ENCODE measurements around the gene NOS1.
A peak's percentile ranks its signal among the peaks of the same experiment; 100 is the strongest.
"Not testable (repeated sequence)": the region's sequence is repeated elsewhere in the genome, so short reads cannot be mapped to it uniquely, and the experiment has no call there.

Gene NOS1

DNA sequence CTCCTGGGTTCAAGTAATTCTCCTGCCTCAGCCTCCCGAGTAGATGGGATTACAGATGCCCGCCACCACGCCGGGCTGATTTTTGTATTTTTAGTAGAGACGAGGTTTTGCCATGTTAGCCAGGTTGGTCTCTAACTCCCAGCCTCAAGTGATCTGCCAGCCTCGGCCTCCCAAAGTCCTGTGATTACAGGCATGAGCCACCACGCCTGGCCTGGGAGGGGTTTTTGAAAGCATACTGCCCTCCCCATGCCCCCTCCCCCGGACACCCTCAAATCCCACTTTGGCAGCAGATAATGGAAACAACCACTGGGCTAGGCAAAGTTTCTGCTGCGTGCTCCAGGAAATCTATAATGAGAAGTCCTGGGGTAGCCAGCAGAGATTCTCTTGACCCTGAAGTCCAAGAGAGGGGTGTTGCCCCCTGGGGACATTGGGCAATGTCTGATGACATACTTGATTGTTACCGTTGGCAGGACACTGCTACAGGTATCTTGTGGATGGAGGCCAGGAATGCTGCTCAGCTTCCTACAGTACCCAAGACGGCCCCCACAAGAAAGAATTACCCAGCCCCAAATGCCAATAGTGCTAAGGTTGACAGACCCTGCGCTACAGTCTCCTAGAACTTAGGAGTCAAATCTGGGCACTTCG lies 152.5 kb downstream of the NOS1 start:
- DNase-seq (ENCODE audit: low spot score): no peak

DNA sequence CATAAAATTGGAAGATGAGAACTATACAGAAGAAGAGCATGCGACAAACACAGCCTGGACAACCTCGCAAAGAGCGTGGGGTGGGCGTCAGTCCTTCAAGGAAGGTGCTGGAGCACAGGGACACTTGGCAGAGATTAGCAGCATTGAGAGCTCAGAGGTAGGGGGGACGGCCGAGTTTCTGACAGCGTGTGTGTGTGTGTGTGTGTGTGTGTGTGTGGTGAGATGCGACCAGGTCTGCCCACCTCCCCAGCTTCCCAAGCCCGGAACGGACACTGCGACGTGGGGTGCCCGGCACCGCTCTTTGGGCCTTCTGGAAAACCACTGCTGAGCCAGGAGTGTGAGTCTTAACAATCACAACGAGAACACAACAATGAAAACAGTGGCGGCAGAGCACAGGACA lies 153.2 kb downstream of the NOS1 start:
- no peak for DNase-seq (ENCODE audit: low spot score)

GRCh38 chr12:117207675-117208074 lies 153.8 kb downstream of the NOS1 start:
- no peak for DNase-seq (ENCODE audit: low spot score)

- DNase-seq (ENCODE audit: low spot score): no peak
Observed at GRCh38 chr12:117202556-117202955, 158.9 kb downstream of the NOS1 start.

DNA sequence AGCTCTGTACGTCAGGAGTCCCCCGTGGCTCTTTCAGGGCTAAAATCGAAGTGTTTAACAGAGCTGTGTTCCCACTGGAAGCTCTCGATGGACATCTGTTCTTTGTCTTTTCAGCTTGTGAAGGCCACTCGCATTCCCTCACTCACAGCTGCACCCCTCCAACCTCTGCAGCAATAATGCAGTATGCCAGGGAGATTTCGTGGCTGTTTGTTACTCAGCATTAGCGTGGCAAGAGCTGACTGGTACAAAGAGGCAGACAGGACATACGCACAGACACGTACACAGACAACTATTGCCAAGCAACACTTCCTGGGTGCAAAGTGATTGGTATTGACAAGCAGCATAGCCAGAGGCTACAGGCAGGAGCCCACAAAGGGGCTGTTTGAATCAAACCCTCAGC lies 159.4 kb downstream of the NOS1 start:
- no peak for DNase-seq (ENCODE audit: low spot score)

GRCh38 chr12:117199956-117200744 lies 161.3 kb downstream of the NOS1 start:
- DNase-seq (ENCODE audit: low spot score): not testable (repeated sequence)

GRCh38 chr12:117196334-117196733 lies 165.1 kb downstream of the NOS1 start:
- DNase-seq (ENCODE audit: low spot score): not testable (repeated sequence)

DNA sequence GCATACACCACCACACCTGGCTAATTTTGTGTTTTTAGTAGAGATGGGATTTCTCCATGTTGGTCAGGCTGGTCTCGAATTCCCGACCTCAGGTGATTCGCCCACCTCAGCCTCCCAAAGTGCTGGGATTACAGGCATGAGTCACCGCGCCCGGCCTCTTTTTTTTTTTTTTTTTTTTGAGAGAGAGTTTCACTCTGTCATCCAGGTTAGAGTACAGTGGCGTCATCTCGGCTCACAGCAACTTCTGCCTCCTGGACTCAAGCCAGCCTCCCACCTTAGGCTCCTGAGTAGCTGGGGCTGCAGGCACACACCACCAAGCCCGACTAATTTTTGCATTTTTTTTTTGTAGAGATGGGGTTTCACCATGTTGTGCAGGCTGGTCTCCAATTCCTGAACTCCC lies 166.4 kb downstream of the NOS1 start:
- DNase-seq (ENCODE audit: low spot score): peak; percentile 41

DNA sequence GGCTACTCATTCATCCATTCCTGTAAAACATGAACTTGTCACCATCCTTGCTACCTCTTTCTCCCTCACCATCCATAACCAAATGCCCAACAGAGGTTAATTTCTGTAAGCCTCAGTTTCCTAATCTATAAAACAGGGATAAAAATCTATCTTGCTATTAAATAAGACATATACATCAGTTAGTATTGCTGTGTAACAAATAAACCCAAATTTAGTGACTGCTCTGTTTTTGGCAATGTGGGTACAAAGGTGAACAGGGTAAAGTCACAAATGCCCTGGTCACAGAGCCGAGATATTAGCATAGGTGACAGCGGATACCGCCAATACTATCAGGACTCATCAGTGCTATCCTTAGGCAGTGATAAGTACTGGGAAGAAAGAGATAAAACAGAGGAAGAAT lies 167.5 kb downstream of the NOS1 start:
- no peak for DNase-seq (ENCODE audit: low spot score)

DNA sequence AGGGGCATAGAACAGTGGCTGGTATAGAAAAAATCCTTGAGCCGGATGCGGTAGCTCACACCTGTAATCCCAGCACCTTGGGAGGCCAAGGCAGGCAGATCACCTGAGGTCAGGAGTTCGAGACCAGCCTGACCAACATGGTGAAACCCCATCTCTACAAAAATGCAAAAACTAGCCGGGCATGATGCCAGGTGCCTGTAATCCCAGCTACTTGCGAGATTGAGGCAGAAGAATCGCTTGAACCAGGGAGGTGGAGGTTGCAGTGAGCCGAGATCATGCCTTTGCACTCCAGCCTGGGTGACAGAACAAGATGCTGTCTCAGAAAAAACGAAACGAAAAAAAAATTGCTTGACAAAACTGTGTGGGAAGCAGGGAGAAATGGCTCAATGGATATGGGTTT lies 168.8 kb downstream of the NOS1 start:
- not testable (repeated sequence) for DNase-seq (ENCODE audit: low spot score)

DNA sequence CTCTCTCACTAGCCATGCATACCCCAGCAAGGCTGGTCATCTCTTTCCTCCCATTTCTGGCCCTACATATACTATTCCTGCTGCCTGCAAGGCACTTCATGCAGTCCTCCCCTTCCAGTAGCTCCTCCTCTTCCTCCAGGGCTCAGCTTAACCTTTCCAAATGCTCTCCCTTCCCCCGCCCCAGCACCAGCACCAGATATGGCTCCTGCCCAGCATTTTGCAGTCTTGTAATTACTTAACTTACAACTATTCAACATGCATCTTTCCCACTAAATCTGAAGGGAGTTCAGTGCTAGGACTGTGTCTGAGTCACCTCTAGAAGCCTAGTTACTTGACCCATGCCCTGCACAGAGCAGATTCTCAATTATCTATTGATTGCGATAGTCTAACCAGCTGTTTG lies 169.4 kb downstream of the NOS1 start:
- peak; percentile 30 for DNase-seq (ENCODE audit: low spot score)

- DNase-seq (ENCODE audit: low spot score): peak; percentile 83
Observed at GRCh38 chr12:117190210-117190781, 171.1 kb downstream of the NOS1 start, which contains the start of gene FBXO21. FBXO21 (minus strand) TSS chr12:117190470; CDS start chr12:117190456, 14 bp downstream.

DNA sequence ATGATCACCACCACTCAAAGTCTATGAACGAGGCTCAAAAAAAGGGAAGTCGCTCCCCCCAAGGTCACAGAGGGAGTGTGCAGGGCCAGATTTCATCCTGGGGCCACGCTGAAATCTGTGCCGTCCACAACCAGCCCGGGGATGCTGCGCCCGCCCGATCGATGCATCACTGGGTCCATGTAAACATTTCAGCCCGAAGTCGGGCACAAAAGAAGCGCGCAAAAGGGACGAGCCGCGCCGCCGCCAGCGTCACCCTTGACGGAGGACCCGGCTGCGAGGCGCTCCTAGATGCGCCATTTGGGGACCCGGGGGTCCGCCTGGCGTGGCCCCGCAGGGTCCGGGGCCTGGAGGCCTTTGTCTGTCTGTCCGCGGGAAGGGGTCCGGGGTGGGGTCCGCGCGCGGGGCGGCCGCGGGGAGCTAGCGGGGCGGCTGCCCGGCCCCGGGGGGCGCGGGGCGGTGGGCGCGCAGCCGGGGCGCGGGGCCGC lies 171.7 kb downstream of the NOS1 start:
- no peak for DNase-seq (ENCODE audit: low spot score)

DNA sequence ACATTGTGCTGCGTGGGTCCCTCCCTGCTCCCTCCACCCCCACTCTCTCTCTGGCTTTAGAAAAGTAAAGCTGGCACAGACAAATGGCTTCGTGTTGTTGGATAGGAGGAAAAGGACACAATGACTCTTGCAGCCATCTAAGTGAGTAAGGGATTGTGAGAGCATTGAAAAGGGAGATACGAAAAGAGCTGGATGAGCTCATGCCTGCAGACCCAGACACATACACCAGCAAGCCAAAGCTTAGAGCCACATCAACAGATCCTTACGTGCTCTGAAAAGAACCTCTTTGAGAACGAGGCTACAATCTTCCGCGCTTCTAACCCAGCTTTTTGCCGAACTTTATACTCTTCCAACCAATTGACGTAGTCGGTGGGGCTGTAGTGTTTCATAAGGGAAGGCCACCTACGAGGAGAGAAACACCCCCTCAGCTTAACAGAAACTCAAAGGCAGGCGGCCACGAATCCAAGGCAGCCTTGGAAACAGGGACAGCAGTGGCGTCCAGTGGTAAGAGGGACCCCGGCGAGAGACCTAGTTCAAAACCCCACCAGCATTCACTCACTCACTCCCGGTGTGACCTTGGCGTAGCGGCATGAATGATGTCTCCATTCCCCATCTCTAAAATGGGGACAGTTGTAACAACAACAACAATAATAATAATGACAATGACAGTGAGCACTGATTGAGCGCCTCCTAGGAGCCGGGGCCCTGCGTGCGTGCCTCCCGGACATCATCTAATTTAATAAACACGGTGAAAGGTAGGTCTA lies 172.3 kb downstream of the NOS1 start:
- DNase-seq (ENCODE audit: low spot score): no peak

DNA sequence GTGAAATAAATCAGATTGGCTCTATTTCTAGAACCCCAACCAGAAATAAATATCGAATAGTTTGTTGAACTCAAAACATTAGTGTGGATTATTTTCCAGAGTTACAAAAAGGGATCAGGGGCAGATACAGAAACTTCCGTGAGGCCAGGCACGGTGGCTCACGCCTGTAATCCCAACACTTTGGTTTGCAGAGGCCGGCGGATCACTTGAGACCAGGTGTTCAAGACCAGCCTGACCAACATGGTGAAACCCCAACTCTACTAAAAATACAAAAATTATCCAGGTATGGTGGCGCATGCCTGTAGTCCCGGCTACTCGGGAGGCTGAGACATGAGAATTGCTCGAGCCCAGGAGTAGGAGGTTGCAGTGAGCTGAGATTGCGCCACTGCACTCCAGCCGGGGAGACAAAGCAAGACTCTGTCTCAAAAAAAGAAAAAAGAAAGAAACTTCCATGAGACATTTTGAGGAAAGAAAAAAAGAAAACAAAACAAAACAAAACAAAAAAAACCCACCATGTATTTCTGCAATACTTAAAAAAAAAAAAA lies 173.2 kb downstream of the NOS1 start:
- no peak for DNase-seq (ENCODE audit: low spot score)

- DNase-seq (ENCODE audit: low spot score): no peak
Observed at GRCh38 chr12:117187421-117187820, 174.0 kb downstream of the NOS1 start.

- DNase-seq (ENCODE audit: low spot score): no peak
Observed at GRCh38 chr12:117182866-117183265, 178.6 kb downstream of the NOS1 start.

GRCh38 chr12:117181468-117181843 lies 180.0 kb downstream of the NOS1 start:
- DNase-seq (ENCODE audit: low spot score): not testable (repeated sequence)

- no peak for DNase-seq (ENCODE audit: low spot score)
Observed at GRCh38 chr12:117180758-117181467, 180.5 kb downstream of the NOS1 start.

DNA sequence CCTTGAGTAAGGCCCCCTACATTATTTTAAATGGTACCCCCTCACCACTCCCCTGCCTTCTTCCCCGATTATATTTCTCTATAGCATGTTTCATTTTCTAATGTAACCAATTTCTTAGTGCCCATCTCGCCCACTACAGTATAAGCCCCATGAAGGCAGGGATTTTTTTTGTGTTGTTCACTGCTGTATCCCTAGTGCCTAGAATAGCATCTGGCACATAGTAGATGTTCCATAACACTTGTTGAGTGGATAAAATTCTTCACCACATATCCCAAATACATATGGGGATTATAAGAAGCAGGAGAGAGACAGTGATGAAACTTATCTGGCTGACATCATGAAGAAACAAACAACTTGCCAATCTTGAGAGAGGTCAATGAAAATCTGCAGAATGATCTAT lies 182.7 kb downstream of the NOS1 start:
- DNase-seq (ENCODE audit: low spot score): no peak

- DNase-seq (ENCODE audit: low spot score): no peak
Observed at GRCh38 chr12:117178301-117178700, 183.1 kb downstream of the NOS1 start.

Data from SW480 (cell line).